HAP-1 (cell line): ENCODE measurements around the gene PLLP.

Experiments
- DNase-seq, 2 experiments: peaks; one replicate each; pipeline ENCODE4 v3.0.0-alpha.2; 2016 to 2020; ENCODE audit warnings: low spot score in 2 of 2
- H3K27me3 ChIP-seq: fragments of 250-450 bp; sonication (Bioruptor Pico); 2 replicates; pipeline ENCODE4 v1.5.1; 2020; ENCODE audit warnings: low read depth, mild to moderate bottlenecking, moderate library complexity
- H3K36me3 ChIP-seq: fragments of 250-450 bp; sonication (Bioruptor Pico); replicated peaks from 2 replicates; pipeline ENCODE4 v1.5.1; 2020; ENCODE audit warnings: mild to moderate bottlenecking
- H3K4me1 ChIP-seq: fragments of 250-450 bp; sonication (Bioruptor Pico); 2 replicates; pipeline ENCODE4 v1.5.1; 2020; ENCODE audit warnings: mild to moderate bottlenecking
- H3K4me3 ChIP-seq: fragments of 250-450 bp; sonication (Bioruptor Pico); 2 replicates; pipeline ENCODE4 v1.5.1; 2020; ENCODE audit warnings: mild to moderate bottlenecking, moderate library complexity
- H3K9me3 ChIP-seq: fragments of 250-450 bp; sonication (Bioruptor Pico); 2 replicates; pipeline ENCODE4 v1.5.1; 2020; ENCODE audit warnings: mild to moderate bottlenecking, moderate library complexity
- in situ Hi-C: fragments of 300-500 bp; cut with MboI; formaldehyde crosslinking; loops from 3 replicates; pipeline ENCODE4 v1.14.3; 2020; ENCODE audit warnings: low sequenced_read_pairs, inconsistent platforms, mixed read lengths

Gene PLLP

DNA sequence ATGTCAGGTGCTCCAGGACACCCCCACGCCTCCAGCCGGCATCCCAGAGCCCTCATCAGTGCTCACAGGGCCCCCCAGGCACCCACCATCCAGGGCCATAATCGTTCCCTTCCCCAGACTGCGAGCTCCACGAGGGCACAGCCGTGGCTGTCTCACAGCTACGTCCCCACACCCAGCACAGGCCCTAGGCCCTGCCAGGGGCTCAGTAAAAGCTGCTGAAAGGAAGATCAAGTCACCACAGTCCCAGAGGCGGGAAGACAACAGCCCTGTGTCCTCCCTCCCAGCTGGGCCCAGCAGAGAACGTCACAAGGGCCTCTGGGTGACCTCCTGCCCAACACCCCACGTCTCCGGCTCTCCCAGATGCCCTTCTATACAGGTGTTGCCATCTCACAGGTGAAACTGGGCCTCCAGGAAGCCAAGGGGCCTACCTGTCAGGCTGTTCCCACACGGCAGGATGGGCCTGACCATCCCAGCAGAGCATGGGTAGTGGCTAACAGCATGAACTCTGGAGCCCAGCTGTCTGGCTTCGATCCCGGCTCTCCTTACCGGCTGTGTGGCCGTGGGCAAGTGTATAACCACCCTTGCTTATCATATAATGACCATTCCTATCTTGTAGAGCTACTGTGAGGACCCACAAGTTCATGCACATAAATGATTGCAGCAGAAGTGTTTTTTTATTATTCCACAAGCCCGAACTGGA is 21.5 kb downstream of the PLLP start:
- no peak overlapping the region for H3K4me3 ChIP-seq
- DNase-seq, result no peak
- peaks cover 14% of the 10 kb centered on the region for H3K4me1 ChIP-seq
- no peaks in the 10 kb centered on the region for H3K27me3 ChIP-seq
- no peaks in the 10 kb centered on the region for H3K9me3 ChIP-seq
- in situ Hi-C loops, result no loop called here
- H3K36me3 ChIP-seq, result no peaks in the 10 kb centered on the region

DNA sequence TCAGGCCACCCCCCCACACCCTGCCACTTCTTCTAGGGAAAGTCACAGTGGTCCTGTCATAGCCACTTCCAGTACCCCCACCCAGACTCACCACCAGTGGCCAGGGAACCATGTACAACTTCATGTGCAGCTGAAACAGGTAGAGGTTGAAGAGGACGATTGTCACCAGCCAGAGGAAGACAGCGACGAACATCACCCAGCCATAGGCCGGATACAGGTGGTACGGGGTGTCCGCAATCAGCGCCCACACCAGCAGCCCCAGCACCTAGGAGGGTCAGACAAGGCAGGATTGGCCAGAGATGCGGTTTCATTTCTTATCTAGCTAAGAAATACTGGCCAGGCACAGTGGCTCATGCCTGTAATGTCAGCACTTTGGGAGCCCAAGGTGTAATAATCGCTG is 22.7 kb downstream of the PLLP start:
- in situ Hi-C loops, result no loop called here
- H3K4me3 ChIP-seq, result no peak overlapping the region
- no peaks in the 10 kb centered on the region for H3K27me3 ChIP-seq
- DNase-seq, result no peak
- H3K4me1 ChIP-seq, result peaks cover 14% of the 10 kb centered on the region
- H3K9me3 ChIP-seq, result no peaks in the 10 kb centered on the region
- H3K36me3 ChIP-seq, result no peaks in the 10 kb centered on the region

DNA sequence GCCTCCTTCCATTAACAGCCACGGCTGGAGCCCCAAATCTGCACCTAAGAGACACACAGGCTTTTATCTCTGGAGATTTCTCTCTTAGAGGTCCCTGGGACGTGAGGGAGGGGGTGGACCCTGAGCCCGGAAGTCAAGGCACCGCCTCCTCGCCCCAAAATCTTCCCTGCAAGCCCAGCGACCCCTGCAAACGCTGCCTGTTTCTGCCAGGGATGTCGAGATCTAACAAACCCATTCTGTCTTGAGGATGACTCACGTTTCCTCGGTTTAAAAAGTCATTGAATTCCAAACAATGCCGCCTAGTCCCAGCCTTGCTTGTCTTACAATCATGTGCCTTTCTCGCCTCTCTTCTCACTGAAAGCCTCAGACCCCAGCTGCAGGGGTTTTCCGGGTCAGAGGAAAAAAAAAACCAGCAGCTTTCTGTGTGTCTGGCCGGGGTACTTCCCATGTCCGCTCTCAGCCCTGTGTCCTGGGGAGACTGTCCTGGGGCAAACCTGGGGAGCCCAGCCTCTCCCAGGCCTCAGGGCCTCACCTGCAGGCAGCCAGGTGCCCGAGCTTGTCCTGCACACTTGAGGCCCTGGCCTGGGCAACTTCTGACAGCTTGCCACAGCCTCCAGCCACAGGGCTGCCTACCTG is 24.1 kb downstream of the PLLP start:
- in situ Hi-C loops, result no loop called here
- 0 out of 2 replicates have a peak, but pooled peaks cover 3% of the 10 kb centered on the region for H3K36me3 ChIP-seq
- H3K4me1 ChIP-seq, result peaks cover 9% of the 10 kb centered on the region
- no peaks in the 10 kb centered on the region for H3K27me3 ChIP-seq
- H3K9me3 ChIP-seq, result no peaks in the 10 kb centered on the region
- DNase-seq, result peak; percentile 51 to 67
- H3K4me3 ChIP-seq, result no peak overlapping the region

DNA sequence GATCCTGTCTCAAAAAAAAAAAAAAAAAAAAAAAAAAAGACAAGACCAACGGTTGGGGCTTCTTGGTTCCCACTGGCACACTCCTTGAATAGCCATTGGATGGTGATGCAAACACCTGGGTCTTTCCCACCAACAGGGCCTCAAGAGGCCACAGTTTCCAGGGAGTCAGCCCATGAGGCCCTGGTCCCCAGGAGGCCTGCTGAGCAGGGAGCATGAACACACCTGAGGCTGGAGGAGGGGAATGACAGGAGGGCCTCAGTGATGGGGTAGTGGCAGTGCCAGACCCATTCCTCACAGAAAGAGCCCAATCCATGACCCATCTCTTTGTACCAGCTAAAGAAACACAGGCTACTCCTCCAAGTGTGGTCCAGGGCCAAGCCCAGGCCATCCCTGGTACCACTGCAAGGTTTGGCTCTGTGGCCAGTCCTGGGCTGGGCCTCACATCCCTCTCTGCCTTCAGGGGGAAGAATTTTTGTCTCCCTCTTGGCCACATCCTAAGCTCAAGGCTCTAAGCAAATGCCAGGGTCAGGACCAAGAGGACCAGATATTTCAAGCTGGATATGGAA is 25.5 kb downstream of the PLLP start:
- H3K4me1 ChIP-seq, result peaks cover 9% of the 10 kb centered on the region
- H3K36me3 ChIP-seq, result 0 out of 2 replicates have a peak, but pooled peaks cover 3% of the 10 kb centered on the region
- H3K9me3 ChIP-seq, result no peaks in the 10 kb centered on the region
- H3K27me3 ChIP-seq, result no peaks in the 10 kb centered on the region
- no peak for DNase-seq
- H3K4me3 ChIP-seq, result no peak overlapping the region
- in situ Hi-C loops, result no loop called here

DNA sequence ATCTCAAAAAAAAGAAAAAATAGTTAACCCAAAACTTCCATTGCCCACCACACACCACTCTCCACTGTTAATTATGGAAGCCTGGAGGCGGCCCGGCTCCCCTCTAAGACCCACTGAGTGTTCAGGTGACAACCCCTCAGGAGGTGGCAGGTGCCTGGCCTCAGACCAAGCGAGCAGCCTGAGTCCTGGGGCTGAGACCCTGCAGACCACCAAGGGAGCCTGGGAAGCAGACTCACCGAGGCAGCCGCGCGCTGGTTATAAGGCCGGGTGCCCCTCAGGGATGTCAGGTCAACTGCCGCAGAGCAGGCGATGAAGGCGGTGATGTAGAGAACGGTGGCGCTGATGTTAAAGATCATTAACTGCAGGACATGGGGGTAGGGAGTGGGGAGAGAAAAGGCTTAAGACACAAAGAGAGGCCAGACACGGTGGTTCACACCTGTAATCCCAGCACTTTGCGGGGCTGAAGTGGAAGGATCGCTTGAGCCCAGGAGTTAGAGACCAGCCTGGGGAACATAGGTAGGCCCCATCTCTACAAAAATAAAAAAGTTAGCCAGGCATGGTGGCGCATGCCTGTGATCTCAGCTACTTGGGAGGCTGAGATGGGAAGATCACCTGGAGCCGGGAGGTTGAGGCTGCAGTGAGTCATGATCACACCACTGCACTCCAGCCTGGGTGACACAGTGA is 26.1 kb downstream of the PLLP start:
- peaks cover 3% of the 10 kb centered on the region; the same call in 1 of the 2 replicates for H3K36me3 ChIP-seq
- no peak for DNase-seq
- in situ Hi-C loops, result no loop called here

DNA sequence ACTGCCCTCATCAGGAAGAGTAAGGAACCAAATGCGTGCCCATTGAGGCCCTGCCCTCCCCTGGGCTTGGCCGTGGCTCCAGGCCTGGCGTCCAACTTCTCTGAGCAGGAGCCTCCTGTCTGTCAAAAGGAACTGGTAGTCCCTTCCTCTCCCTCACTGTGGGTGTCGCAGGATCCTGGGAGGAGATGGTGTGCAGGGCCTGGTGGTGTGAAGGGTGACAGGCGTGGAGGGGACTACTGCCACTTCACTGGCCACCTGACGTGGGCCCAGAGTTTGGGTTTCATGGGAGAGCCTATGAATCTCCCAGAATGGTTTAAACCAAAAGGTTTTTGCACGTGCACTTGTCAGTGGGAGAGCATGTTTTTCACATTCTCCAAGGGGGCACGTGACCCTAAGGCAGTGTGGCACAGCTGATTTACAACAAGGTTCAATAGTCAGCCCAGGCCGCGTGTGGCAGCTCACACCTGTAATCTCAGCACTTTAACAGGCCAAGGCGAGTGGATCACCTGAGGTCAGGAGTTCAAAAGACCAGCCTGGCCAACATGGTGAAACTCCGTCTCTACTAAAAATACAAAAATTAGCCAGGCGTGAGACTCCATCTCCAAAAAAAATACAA is 26.9 kb downstream of the PLLP start:
- DNase-seq, result no peak
- in situ Hi-C loops, result no loop called here
- no peaks in the 10 kb centered on the region for H3K9me3 ChIP-seq
- peaks cover 7% of the 10 kb centered on the region for H3K36me3 ChIP-seq
- no peak overlapping the region for H3K4me3 ChIP-seq
- peaks cover 9% of the 10 kb centered on the region for H3K4me1 ChIP-seq
- no peaks in the 10 kb centered on the region for H3K27me3 ChIP-seq

More for the DNA sequence above, 26.1 kb downstream of the PLLP start:
- Histone ChIP-seq H3K9me3 (no peaks in the 10 kb centered on the region), H3K4me3 (no peak overlapping the region), H3K27me3 (no peaks in the 10 kb centered on the region), H3K4me1 (peaks cover 9% of the 10 kb centered on the region)

DNA sequence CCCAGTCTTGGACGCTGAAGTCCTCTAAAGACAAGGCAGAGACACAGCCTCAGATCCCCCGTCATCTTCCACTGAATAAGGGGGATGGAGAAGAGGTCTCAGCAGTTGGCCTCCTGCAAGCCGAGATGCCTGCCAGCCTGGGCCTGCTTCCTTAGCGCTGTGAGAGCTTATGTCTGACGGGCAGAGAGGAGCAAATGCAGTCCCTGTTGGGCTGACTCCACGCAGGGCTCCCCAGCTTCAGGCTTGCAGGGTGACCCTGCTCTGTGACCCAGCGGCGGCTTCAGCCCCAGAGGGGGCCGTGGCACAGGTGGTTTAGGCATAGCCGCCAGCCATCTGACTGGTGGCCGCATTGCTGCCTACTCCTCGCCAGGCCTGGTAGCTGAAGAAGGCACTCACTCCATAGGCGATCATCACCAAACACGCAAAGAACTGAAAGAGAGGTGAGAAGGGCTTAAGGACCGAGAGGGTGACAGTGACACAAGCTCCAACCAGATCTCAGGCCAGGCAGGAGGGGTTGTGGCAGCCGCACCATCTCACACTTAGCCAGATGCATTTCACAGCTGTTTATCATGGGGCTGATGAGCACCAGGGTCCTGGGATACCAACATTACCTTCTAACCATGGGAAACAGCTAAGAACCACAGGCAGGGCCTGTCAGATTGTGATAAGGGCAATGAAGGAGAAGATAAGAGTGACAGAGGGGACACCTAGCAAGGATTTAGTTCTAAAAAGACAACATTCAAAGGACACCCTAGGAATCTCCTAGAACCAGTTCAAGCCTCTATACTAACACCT is 27.7 kb downstream of the PLLP start:
- Histone ChIP-seq H3K4me1 (peaks cover 9% of the 10 kb centered on the region), H3K4me3 (no peak overlapping the region), H3K27me3 (no peaks in the 10 kb centered on the region), H3K36me3 (peaks cover 15% of the 10 kb centered on the region), H3K9me3 (peaks cover 3% of the 10 kb centered on the region; the same call in 1 of the 2 replicates)
- in situ Hi-C loops, result no loop called here
- DNase-seq, result no peak

DNA sequence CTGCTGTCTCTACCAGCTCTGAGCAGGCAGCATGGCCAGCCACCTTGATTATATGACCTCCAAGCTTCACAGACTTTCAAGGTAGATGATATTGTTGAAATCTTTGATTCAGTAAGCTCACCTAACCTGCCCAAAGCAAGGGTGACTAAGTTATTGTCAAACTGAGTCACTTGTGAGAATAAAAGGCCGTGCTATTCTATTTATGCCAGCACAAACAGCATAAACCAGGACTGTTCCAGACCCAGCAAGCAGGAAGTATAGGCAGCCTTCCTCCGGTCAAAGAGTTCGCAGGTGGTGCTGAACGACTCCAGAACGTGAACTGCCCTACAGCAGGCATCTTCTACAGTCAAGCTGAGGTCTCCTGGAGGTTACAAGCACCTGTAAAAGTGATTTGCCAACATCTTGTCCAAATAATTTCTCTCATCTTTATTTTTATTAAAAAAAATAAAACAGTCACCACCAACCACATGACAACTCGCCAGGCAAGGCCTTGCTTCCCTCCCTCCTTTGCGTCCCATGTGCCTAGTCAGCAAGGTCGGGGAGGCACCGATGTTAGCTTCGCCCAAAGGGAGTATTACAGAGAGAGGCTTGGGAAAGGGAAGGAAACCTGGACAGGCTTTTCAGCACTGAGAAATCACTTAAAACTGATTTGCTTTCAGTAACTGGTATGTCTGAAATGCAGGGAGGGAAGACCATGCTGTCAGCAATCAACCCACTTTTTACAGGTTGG is 28.6 kb downstream of the PLLP start:
- Histone ChIP-seq H3K4me3 (no peak overlapping the region), H3K9me3 (peaks cover 3% of the 10 kb centered on the region; the same call in 1 of the 2 replicates), H3K4me1 (peaks cover 9% of the 10 kb centered on the region), H3K36me3 (peaks cover 19% of the 10 kb centered on the region), H3K27me3 (no peaks in the 10 kb centered on the region)
- in situ Hi-C loops, result no loop called here
- DNase-seq, result no peak

DNA sequence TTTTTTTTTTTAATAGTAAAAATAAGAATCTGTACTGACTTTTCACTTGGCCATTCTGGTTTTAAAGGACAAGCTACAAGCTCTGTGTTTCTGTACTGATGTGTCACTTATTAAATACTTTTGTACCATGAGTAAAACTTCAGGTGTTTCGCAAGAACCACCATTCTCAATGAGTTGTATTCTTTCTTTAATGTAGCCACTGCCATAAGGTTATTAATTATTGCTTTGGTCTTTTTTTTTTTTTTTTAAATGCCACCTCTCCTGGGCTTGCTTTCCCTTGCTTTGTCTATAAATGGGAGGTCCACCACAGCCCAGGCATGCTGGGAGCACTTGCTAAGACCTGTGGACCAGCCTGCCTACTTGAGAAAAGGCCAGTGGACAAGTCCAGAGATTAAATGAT is 31.0 kb downstream of the PLLP start:
- no peak overlapping the region for H3K4me3 ChIP-seq
- H3K9me3 ChIP-seq, result peaks cover 3% of the 10 kb centered on the region; the same call in 1 of the 2 replicates
- no peaks in the 10 kb centered on the region for H3K4me1 ChIP-seq
- H3K36me3 ChIP-seq, result peaks cover 28% of the 10 kb centered on the region
- no peak for DNase-seq
- no peaks in the 10 kb centered on the region for H3K27me3 ChIP-seq
- in situ Hi-C loops, result no loop called here

DNA sequence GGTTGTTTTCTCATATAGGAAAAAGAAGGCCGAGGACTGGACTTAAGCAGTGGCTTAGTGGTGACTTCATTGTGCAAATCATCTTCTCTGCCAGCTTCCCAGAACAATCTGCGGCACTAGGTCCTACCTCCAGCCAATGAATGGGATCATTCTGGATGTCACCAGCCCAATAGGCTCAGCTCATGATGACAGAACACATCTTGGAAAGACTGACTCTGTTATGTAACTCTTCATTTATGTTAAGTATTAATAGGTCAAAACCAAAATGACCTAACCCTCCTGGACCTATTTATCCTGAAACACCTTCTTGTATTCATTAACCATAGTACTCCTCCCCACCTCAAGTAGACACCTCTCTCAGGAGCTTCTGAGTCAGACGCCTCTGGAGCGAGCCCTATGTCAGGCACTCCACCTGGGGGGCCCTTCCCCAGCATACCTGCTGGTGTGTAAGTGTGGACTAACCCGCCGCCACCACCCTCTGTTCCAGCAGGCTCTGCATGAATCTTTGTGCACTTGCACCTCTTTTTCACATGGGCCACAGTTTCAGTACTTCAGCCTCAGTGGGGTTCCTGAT is 32.2 kb downstream of the PLLP start:
- no peak for DNase-seq
- Histone ChIP-seq H3K36me3 (peaks cover 36% of the 10 kb centered on the region), H3K9me3 (peaks cover 3% of the 10 kb centered on the region; the same call in 1 of the 2 replicates), H3K27me3 (no peaks in the 10 kb centered on the region), H3K4me1 (no peaks in the 10 kb centered on the region), H3K4me3 (no peak overlapping the region)
- in situ Hi-C loops, result no loop called here

DNA sequence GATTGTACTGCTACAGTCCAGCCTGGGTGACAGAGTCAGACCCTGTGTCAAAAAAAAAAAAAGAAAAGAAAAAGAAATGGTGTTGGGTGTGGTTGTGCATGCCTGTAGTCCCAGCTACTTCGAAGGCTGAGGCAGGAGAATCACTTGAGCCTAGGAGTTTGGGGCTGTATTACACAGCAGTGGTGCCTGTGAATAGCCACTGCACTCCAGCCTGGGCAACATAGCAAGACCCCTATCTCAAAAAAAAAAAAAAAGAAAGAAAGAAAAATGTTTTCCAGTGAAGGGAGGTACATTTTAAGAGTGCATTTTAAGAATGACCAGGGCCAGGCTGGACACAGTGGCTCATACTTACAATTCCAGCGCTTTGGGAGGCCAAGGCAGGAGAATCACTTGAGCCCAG is 33.1 kb downstream of the PLLP start:
- no peak for DNase-seq
- peaks cover 40% of the 10 kb centered on the region for H3K36me3 ChIP-seq
- in situ Hi-C loops, result no loop called here

DNA sequence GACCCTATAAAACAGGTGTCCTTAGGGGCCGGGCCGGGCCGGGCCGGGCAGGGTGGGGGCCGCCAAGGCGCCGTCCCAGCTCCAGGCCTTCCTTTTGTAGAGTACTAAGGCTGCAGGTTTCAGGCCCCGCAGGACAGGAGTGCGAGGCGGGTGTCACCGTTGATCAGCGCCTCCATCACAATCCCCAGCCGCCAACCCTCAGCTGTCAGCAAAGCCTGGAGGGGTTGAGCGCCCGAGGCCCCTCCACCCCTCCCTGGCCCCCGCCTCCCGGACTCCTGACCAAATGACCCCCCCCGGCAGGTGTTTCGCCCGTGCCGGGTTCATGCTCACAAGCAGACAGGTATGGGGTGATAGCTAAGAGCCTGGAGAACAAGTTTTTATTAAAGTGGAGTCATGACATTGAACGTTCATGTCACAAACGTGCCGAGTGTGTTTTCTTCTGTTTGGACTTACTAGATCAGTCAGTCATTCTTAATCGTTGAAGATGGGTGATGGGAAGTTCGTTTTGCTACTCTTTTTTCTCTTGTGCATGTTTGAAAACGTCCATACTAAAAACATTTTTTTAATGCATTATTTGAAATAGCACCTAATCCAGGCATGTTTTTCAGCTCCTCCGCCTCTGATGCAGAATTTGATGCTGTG is 38.9 kb downstream of the PLLP start:
- Histone ChIP-seq H3K36me3 (peaks cover 22% of the 10 kb centered on the region), H3K27me3 (no peaks in the 10 kb centered on the region), H3K9me3 (no peaks in the 10 kb centered on the region), H3K4me1 (peaks cover 11% of the 10 kb centered on the region), H3K4me3 (peak overlapping the region; percentile 76)
- no peak for DNase-seq
- in situ Hi-C loops, result no loop called here

More for the DNA sequence above, 33.1 kb downstream of the PLLP start:
- peaks cover 3% of the 10 kb centered on the region; the same call in 1 of the 2 replicates for H3K9me3 ChIP-seq
- H3K4me1 ChIP-seq, result no peaks in the 10 kb centered on the region
- no peak overlapping the region for H3K4me3 ChIP-seq
- no peaks in the 10 kb centered on the region for H3K27me3 ChIP-seq
